Astrocyte (in vitro differentiated cells and primary cell): ENCODE results near the gene GNAO1.
A peak's percentile ranks its signal among the peaks of the same experiment; 100 is the strongest.

Experiments
- CTCF ChIP-seq: IDR thresholded peaks from 2 replicates; pipeline ENCODE4 v1.5.1; 2011; ENCODE audit warnings: low read depth, mild to moderate bottlenecking, inconsistent platforms, low read length, moderate library complexity; ENCODE audit not compliant: insufficient read depth
- EZH2 ChIP-seq: IDR thresholded peaks from 2 replicates; pipeline ENCODE4 v1.6.1; 2012; ENCODE audit warnings: mild to moderate bottlenecking, low read length, inconsistent platforms; ENCODE audit not compliant: insufficient read depth

GRCh38 chr16:56191156-56191815, at the start of gene GNAO1:
- TF ChIP-seq CTCF (no peak), EZH2 (peak; percentile 36)
